K562 (cell line): ENCODE results near the gene PIGH.

Experiments used
- ARID2 ChIP-seq: fragments of 450-650 bp; IDR thresholded peaks from 2 replicates; pipeline ENCODE4 v1.6.1; 2017; ENCODE audit warnings: antibody characterized with exemption, mild to moderate bottlenecking
- MTA3 ChIP-seq: fragments of 450-650 bp; formaldehyde crosslinking; IDR thresholded peaks from 2 replicates; pipeline ENCODE4 v1.6.1; 2017; ENCODE audit warnings: mild to moderate bottlenecking, borderline replicate concordance
- POLR2AphosphoS2 ChIP-seq: IDR thresholded peaks from 2 replicates; pipeline ENCODE4 v1.6.1; 2012; ENCODE audit warnings: low read length, improper control_type of control experiment
- RBM15 ChIP-seq: fragments of 200-400 bp; formaldehyde crosslinking; IDR thresholded peaks from 2 replicates; pipeline ENCODE4 v1.6.1; 2018; ENCODE audit warnings: mild to moderate bottlenecking, low read length, moderate library complexity; ENCODE audit not compliant: insufficient read depth
- TF ChIP-seq, protein P1 (sequence below): fragments of 150-350 bp; conservative IDR thresholded peaks from 2 replicates; pipeline ENCODE4 v1.6.1; 2014; ENCODE audit warnings: low read length
- TF ChIP-seq, protein P2 (sequence below), 2 experiments: fragments of 450-650 bp in 1 of 2; IDR thresholded peaks; 2 replicates each; pipeline ENCODE4 v1.6.1; 2011 to 2017; ENCODE audit warnings: low read depth in 2 of 2, antibody characterized with exemption in 1 of 2, borderline replicate concordance in 1 of 2, low read length in 1 of 2, mild to moderate bottlenecking in 1 of 2, mixed read lengths in 1 of 2; ENCODE audit not compliant: control insufficient read depth in 1 of 2

DNA sequence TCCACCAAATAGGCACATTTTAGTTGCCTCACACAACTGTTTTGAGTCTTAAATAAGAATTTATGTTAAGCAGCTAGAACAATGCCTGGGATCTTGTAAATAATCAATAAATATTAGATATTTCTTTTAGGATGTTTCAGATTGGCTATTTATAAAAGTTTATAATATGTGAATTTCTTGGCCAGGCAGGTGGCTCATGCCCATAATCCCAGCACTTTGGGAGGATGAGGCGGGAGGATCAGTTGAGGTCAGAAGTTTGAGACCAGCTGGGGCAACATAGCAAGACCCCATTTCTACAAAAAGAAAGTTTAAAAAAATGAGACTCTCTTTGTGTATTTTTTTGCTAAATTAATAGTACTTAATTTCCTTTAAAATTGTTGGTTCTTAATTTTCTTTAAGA lies 41.4 kb upstream of the PIGH start:
- TF ChIP-seq, protein P1, sequence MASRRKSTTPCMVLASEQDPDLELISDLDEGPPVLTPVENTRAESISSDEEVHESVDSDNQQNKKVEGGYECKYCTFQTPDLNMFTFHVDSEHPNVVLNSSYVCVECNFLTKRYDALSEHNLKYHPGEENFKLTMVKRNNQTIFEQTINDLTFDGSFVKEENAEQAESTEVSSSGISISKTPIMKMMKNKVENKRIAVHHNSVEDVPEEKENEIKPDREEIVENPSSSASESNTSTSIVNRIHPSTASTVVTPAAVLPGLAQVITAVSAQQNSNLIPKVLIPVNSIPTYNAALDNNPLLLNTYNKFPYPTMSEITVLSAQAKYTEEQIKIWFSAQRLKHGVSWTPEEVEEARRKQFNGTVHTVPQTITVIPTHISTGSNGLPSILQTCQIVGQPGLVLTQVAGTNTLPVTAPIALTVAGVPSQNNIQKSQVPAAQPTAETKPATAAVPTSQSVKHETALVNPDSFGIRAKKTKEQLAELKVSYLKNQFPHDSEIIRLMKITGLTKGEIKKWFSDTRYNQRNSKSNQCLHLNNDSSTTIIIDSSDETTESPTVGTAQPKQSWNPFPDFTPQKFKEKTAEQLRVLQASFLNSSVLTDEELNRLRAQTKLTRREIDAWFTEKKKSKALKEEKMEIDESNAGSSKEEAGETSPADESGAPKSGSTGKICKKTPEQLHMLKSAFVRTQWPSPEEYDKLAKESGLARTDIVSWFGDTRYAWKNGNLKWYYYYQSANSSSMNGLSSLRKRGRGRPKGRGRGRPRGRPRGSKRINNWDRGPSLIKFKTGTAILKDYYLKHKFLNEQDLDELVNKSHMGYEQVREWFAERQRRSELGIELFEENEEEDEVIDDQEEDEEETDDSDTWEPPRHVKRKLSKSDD: no peak
- TF ChIP-seq ARID2: no peak
- TF ChIP-seq RBM15: no peak
- no peak for TF ChIP-seq MTA3
- TF ChIP-seq, protein P2, sequence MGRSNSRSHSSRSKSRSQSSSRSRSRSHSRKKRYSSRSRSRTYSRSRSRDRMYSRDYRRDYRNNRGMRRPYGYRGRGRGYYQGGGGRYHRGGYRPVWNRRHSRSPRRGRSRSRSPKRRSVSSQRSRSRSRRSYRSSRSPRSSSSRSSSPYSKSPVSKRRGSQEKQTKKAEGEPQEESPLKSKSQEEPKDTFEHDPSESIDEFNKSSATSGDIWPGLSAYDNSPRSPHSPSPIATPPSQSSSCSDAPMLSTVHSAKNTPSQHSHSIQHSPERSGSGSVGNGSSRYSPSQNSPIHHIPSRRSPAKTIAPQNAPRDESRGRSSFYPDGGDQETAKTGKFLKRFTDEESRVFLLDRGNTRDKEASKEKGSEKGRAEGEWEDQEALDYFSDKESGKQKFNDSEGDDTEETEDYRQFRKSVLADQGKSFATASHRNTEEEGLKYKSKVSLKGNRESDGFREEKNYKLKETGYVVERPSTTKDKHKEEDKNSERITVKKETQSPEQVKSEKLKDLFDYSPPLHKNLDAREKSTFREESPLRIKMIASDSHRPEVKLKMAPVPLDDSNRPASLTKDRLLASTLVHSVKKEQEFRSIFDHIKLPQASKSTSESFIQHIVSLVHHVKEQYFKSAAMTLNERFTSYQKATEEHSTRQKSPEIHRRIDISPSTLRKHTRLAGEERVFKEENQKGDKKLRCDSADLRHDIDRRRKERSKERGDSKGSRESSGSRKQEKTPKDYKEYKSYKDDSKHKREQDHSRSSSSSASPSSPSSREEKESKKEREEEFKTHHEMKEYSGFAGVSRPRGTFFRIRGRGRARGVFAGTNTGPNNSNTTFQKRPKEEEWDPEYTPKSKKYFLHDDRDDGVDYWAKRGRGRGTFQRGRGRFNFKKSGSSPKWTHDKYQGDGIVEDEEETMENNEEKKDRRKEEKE (IDR thresholded peaks at IDR 0.05; ENCODE audit: borderline replicate concordance in 1 of 2, control insufficient read depth in 1 of 2, low read depth in 2 of 2, low read length in 1 of 2): no peak
- no peak for TF ChIP-seq POLR2AphosphoS2
